ENCODE data around the gene ARHGEF7.
"Not testable (repeated sequence)": the region's sequence is repeated elsewhere in the genome, so short reads cannot be mapped to it uniquely, and the experiment has no call there.

The ARHGEF7 gene

GRCh38 chr13:111181977-111182376, 66.9 kb downstream of the ARHGEF7 start:
- in situ Hi-C loops (cut with HindIII; ENCODE audit: low pct_ligation_motif_present, low pct_unique_long_range_greater_than_20kb, low sequenced_read_pairs), result no loop called here
- no peak for DNase-seq

- in situ Hi-C loops (cut with HindIII; ENCODE audit: low pct_ligation_motif_present, low pct_unique_long_range_greater_than_20kb, low sequenced_read_pairs), result no loop called here
- no peak for DNase-seq
These were observed 68.1 kb downstream of the ARHGEF7 start for GRCh38 chr13:111183087-111183645.

GRCh38 chr13:111183959-111184358, 68.8 kb downstream of the ARHGEF7 start:
- DNase-seq, result no peak
- in situ Hi-C loops (cut with HindIII; ENCODE audit: low pct_ligation_motif_present, low pct_unique_long_range_greater_than_20kb, low sequenced_read_pairs), result no loop called here

GRCh38 chr13:111184458-111185401, 69.6 kb downstream of the ARHGEF7 start:
- no peak for DNase-seq
- in situ Hi-C loops (cut with HindIII; ENCODE audit: low pct_ligation_motif_present, low pct_unique_long_range_greater_than_20kb, low sequenced_read_pairs), result no loop called here

- no peak for DNase-seq
These were observed 71.3 kb downstream of the ARHGEF7 start for GRCh38 chr13:111186305-111186935.

GRCh38 chr13:111187960-111188541, 72.9 kb downstream of the ARHGEF7 start:
- no peak for DNase-seq
- in situ Hi-C loops (cut with HindIII; ENCODE audit: low pct_ligation_motif_present, low pct_unique_long_range_greater_than_20kb, low sequenced_read_pairs), result no loop called here

More at GRCh38 chr13:111186305-111186935, 71.3 kb downstream of the ARHGEF7 start:
- in situ Hi-C loops (cut with HindIII; ENCODE audit: low pct_ligation_motif_present, low pct_unique_long_range_greater_than_20kb, low sequenced_read_pairs), result no loop called here

- DNase-seq; in situ Hi-C loops (cut with HindIII; ENCODE audit: low pct_ligation_motif_present, low pct_unique_long_range_greater_than_20kb, low sequenced_read_pairs): not testable (repeated sequence)
These were observed 74.0 kb downstream of the ARHGEF7 start for GRCh38 chr13:111189064-111189505.

- in situ Hi-C loops (cut with HindIII; ENCODE audit: low pct_ligation_motif_present, low pct_unique_long_range_greater_than_20kb, low sequenced_read_pairs), result not testable (repeated sequence)
These were observed 74.4 kb downstream of the ARHGEF7 start for GRCh38 chr13:111189516-111189915.

GRCh38 chr13:111193223-111193622, 78.1 kb downstream of the ARHGEF7 start:
- DNase-seq; in situ Hi-C loops (cut with HindIII; ENCODE audit: low pct_ligation_motif_present, low pct_unique_long_range_greater_than_20kb, low sequenced_read_pairs): not testable (repeated sequence)

More at GRCh38 chr13:111189516-111189915, 74.4 kb downstream of the ARHGEF7 start:
- not testable (repeated sequence) for DNase-seq

GRCh38 chr13:111194651-111195050, 79.5 kb downstream of the ARHGEF7 start:
- in situ Hi-C loops (cut with HindIII; ENCODE audit: low pct_ligation_motif_present, low pct_unique_long_range_greater_than_20kb, low sequenced_read_pairs), result not testable (repeated sequence)

GRCh38 chr13:111198732-111199378, 83.7 kb downstream of the ARHGEF7 start:
- in situ Hi-C loops (cut with HindIII; ENCODE audit: low pct_ligation_motif_present, low pct_unique_long_range_greater_than_20kb, low sequenced_read_pairs); DNase-seq: not testable (repeated sequence)

More at GRCh38 chr13:111194651-111195050, 79.5 kb downstream of the ARHGEF7 start:
- DNase-seq, result peak; percentile 80

- no peak for DNase-seq
- in situ Hi-C loops (cut with HindIII; ENCODE audit: low pct_ligation_motif_present, low pct_unique_long_range_greater_than_20kb, low sequenced_read_pairs), result no loop called here
These were observed 86.3 kb downstream of the ARHGEF7 start for GRCh38 chr13:111201304-111201940.

GRCh38 chr13:111202156-111202621, 87.1 kb downstream of the ARHGEF7 start:
- DNase-seq, result peak; percentile 27
- in situ Hi-C loops (cut with HindIII; ENCODE audit: low pct_ligation_motif_present, low pct_unique_long_range_greater_than_20kb, low sequenced_read_pairs), result no loop called here

GRCh38 chr13:111202745-111203144, 87.6 kb downstream of the ARHGEF7 start:
- DNase-seq, result peak; percentile 66
- in situ Hi-C loops (cut with HindIII; ENCODE audit: low pct_ligation_motif_present, low pct_unique_long_range_greater_than_20kb, low sequenced_read_pairs), result no loop called here

GRCh38 chr13:111203736-111204389, 88.8 kb downstream of the ARHGEF7 start:
- DNase-seq, result no peak
- in situ Hi-C loops (cut with HindIII; ENCODE audit: low pct_ligation_motif_present, low pct_unique_long_range_greater_than_20kb, low sequenced_read_pairs), result no loop called here

- in situ Hi-C loops (cut with HindIII; ENCODE audit: low pct_ligation_motif_present, low pct_unique_long_range_greater_than_20kb, low sequenced_read_pairs), result no loop called here
- DNase-seq, result no peak
These were observed 89.5 kb downstream of the ARHGEF7 start for GRCh38 chr13:111204438-111205177.

- in situ Hi-C loops (cut with HindIII; ENCODE audit: low pct_ligation_motif_present, low pct_unique_long_range_greater_than_20kb, low sequenced_read_pairs), result no loop called here
These were observed 91.0 kb downstream of the ARHGEF7 start for GRCh38 chr13:111206148-111206547.

More at GRCh38 chr13:111206148-111206547, 91.0 kb downstream of the ARHGEF7 start:
- DNase-seq, result no peak

Measured in ACHN (cell line).